ENCODE results near the gene OBSL1. TPM values are rescaled to one million over a fixed set of nuclear protein-coding genes. Genes with fewer than 3 reads are reported as not detected.

Gene OBSL1
- total RNA-seq, 1 donor from 2014 or later, result 208 TPM

DNA sequence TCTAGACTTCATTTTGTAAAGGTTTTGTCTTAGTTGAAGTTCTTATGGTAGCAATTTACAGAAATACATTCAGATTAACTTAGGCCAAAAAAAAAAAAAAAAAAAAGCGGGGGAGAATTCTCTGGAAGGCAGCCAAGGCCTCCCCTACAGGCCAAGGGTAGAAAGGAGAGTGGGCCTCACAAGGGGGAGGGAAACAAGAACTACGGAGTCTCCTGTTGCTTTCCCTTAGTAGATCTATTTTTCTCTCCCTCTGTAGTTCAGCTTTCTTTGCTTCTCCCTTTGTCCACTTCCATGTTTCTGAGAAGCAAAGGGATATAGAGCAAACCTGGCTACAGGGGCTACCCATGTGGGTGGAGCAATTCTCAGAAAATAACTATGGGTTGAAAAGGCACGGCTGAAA lies 23.9 kb upstream of the OBSL1 start:
- peak overlapping the region; percentile 52 for H3K27ac ChIP-seq (replicated peaks)
- intact Hi-C loops (cut with micrococcal nuclease), result no loop called here
- no peaks in the 10 kb centered on the region for H3K27me3 ChIP-seq (ENCODE audit: low read depth)
- no peaks in the 10 kb centered on the region for H3K36me3 ChIP-seq
- H3K4me1 ChIP-seq, result peaks cover 25% of the 10 kb centered on the region
- TF ChIP-seq, protein P1, sequence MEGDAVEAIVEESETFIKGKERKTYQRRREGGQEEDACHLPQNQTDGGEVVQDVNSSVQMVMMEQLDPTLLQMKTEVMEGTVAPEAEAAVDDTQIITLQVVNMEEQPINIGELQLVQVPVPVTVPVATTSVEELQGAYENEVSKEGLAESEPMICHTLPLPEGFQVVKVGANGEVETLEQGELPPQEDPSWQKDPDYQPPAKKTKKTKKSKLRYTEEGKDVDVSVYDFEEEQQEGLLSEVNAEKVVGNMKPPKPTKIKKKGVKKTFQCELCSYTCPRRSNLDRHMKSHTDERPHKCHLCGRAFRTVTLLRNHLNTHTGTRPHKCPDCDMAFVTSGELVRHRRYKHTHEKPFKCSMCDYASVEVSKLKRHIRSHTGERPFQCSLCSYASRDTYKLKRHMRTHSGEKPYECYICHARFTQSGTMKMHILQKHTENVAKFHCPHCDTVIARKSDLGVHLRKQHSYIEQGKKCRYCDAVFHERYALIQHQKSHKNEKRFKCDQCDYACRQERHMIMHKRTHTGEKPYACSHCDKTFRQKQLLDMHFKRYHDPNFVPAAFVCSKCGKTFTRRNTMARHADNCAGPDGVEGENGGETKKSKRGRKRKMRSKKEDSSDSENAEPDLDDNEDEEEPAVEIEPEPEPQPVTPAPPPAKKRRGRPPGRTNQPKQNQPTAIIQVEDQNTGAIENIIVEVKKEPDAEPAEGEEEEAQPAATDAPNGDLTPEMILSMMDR (IDR thresholded peaks at IDR 0.05; ENCODE audit: borderline replicate concordance), result no peak
- no peak for DNase-seq
- no peak overlapping the region for H3K4me3 ChIP-seq
- H3K9me3 ChIP-seq (replicated peaks), result no peaks in the 10 kb centered on the region

DNA sequence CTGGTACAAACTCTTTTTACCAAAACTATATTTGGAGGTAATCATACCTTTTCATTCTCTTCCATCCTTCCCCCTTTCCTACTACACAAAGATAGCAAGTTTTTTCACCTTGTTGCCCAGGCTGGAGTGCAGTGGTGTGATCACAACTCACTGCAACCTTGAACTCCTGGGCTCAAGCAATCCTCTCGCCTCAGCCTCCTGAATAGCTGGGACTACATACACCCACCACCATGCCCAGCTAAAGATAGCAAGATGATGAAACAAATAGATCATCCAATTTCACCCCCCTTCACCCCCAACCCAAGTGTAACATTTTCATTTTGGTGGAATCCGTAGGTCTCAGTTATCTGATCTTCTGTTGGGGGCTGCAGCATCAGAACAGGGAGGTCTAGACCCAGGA lies 21.8 kb upstream of the OBSL1 start:
- TF ChIP-seq, protein P1 (IDR thresholded peaks at IDR 0.05; ENCODE audit: borderline replicate concordance), result no peak
- intact Hi-C loops (cut with micrococcal nuclease), result no loop called here
- no peaks in the 10 kb centered on the region for H3K9me3 ChIP-seq (replicated peaks)
- H3K36me3 ChIP-seq, result no peaks in the 10 kb centered on the region
- H3K4me3 ChIP-seq, result no peak overlapping the region
- DNase-seq, result no peak
- H3K4me1 ChIP-seq, result peaks cover 19% of the 10 kb centered on the region
- no peak overlapping the region for H3K27ac ChIP-seq (replicated peaks)
- no peaks in the 10 kb centered on the region for H3K27me3 ChIP-seq (ENCODE audit: low read depth)

DNA sequence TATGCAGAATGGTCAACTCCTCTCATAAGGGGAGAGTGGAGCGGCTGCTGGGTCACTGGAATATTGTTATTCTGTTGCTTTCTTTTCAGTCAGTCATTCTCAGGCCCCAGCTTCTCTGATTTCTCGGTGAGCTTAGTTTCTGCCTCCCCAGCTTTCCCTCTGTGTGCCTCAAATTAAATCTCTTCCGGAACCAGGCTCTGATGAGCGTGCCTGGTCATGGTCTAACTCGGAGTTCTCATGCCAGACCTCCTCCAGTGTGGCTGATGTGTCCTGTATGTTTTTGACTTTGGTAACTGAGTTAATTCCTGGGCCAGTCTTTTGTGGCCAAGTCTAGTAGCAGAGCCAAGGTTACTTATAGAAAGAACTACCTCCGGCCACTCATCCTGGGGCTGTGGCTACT lies 21.4 kb upstream of the OBSL1 start:
- Histone ChIP-seq H3K27ac (replicated peaks) (no peak overlapping the region), H3K9me3 (replicated peaks) (no peaks in the 10 kb centered on the region), H3K4me1 (peaks cover 18% of the 10 kb centered on the region), H3K4me3 (no peak overlapping the region), H3K27me3 (ENCODE audit: low read depth) (no peaks in the 10 kb centered on the region), H3K36me3 (no peaks in the 10 kb centered on the region)
- no peak for DNase-seq
- intact Hi-C loops (cut with micrococcal nuclease), result no loop called here
- TF ChIP-seq, protein P1 (IDR thresholded peaks at IDR 0.05; ENCODE audit: borderline replicate concordance), result no peak

DNA sequence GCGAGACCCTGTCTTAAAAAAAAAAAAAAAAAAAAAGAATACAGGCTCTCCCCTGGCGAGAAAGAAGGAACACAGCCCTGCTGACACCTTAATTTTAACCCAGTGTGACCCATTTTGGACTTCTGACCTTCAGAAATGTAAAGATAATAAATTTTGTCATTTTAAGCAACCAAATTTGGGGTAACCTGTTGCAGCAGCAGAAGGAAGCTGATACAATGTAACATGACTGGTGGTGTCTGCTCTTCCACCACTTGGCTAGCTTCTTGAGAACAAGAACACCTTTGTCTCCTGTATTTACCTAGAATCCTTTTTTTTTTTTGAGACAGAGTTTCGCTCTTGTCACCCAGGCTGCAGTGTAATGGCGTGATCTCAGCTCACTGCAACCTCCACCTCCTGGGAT lies 19.8 kb upstream of the OBSL1 start:
- TF ChIP-seq, protein P1 (IDR thresholded peaks at IDR 0.05; ENCODE audit: borderline replicate concordance), result no peak

DNA sequence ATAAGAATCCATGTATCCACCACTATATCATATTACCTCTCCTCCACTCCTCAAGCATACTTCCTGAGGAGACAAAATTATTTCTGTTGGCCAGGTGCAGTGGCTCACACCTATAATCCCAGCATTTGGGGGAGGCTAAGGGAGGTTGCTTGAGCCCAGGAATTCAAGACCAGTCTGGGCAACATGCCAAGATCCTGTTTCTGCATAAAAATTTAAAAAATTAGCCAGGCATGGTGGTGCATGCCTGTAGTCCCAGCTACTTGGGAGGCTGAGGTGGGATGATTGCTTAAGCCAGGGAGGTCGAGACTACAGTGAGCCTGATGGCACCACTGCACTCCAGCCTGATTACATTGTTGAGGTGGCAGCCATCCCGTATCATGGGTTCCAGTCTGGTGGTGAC lies 10.0 kb upstream of the OBSL1 start:
- Histone ChIP-seq H3K27ac (replicated peaks) (no peak overlapping the region), H3K9me3 (replicated peaks) (no peaks in the 10 kb centered on the region), H3K27me3 (ENCODE audit: low read depth) (peaks cover 23% of the 10 kb centered on the region), H3K4me1 (peaks cover 4% of the 10 kb centered on the region), H3K36me3 (no peaks in the 10 kb centered on the region), H3K4me3 (no peak overlapping the region)
- no peak for DNase-seq
- TF ChIP-seq, protein P1 (IDR thresholded peaks at IDR 0.05; ENCODE audit: borderline replicate concordance), result no peak
- intact Hi-C loops (cut with micrococcal nuclease), result no loop called here

More for the DNA sequence above, 19.8 kb upstream of the OBSL1 start:
- H3K27ac ChIP-seq (replicated peaks), result no peak overlapping the region
- intact Hi-C loops (cut with micrococcal nuclease), result no loop called here
- H3K4me1 ChIP-seq, result peaks cover 5% of the 10 kb centered on the region
- H3K27me3 ChIP-seq (ENCODE audit: low read depth), result no peaks in the 10 kb centered on the region
- H3K9me3 ChIP-seq (replicated peaks), result no peaks in the 10 kb centered on the region
- H3K4me3 ChIP-seq, result no peak overlapping the region
- no peaks in the 10 kb centered on the region for H3K36me3 ChIP-seq
- no peak for DNase-seq
